Epithelial cell of umbilical artery (primary cell): ENCODE measurements around the gene TMEM247. TPM values are rescaled to one million over a fixed set of nuclear protein-coding genes. Genes with fewer than 3 reads are reported as not detected.

ENCODE experiments used
- total RNA-seq: library from RNA; depleted of rRNA; stranded (reverse); fragments of >200 nt; gene quantifications from 2 replicates; pipeline ENCODE4 v1.2.3, GENCODE V29; 2014

The TMEM247 gene
- total RNA-seq, result not detected in 2 replicates

DNA sequence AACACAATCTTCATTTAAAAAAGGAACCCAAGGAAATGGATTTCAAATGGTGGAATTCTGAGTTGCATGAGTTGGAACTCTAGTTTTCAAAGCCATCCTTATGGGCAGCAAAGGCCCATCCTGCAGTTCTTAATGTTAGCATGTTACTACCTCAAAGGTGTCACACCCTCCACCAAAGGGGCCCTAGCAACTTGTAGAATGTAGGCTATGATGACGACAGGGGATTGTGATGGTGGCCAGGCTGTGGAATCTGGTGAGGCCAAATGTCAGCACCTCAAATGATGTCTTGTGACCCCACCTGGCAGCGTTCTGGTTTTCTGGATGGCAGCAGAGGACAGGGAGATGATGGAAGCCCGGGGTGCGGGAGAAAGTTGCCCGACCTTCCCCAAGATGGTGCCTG is at the start of gene TMEM247:
TMEM247 (plus strand) TSS at position 301 of the 400 bp plus-strand sequence.

Other genes starting within 250 kb of the TMEM247 start
- gene EPAS1, start 182.2 kb upstream of the TMEM247 start, total RNA-seq, result 93.8 and 96.1 TPM in 2 replicates
- gene RHOQ, start 62.9 kb downstream of the TMEM247 start, total RNA-seq, result 19.3 and 22.7 TPM in 2 replicates
- gene ATP6V1E2, start 63.0 kb downstream of the TMEM247 start, total RNA-seq, result 3.2 and 4.2 TPM in 2 replicates
- 22.1 and 33.9 TPM in 2 replicates for gene PIGF, start 137.5 kb downstream of the TMEM247 start, total RNA-seq
- 20.4 and 26.0 TPM in 2 replicates for gene CRIPT, start 137.7 kb downstream of the TMEM247 start, total RNA-seq
- 19.5 and 23.4 TPM in 2 replicates for gene SOCS5, start 219.7 kb downstream of the TMEM247 start, total RNA-seq